HG02885 (cell line): ENCODE measurements around the gene GDAP1L1.

ENCODE experiments used
- ATAC-seq: cut with Tn5 transposase; IDR thresholded peaks from one replicate; pipeline ENCODE4 v1.9.1; 2021; ENCODE audit warnings: mild to moderate bottlenecking; ENCODE audit not compliant: unreplicated experiment, poor library complexity

The GDAP1L1 gene

GRCh38 chr20:44247131-44247571 lies at the start of gene GDAP1L1:
Gene GDAP1L1, plus strand, starts transcription at chr20:44247308. Its CDS starts 27 bp downstream, at chr20:44247335.
- ATAC-seq: no peak

- no peak for ATAC-seq
Measured at GRCh38 chr20:44198872-44199271, 48.2 kb upstream of the GDAP1L1 start.

- no peak for ATAC-seq
Measured at GRCh38 chr20:44199877-44200276, 47.2 kb upstream of the GDAP1L1 start.

DNA sequence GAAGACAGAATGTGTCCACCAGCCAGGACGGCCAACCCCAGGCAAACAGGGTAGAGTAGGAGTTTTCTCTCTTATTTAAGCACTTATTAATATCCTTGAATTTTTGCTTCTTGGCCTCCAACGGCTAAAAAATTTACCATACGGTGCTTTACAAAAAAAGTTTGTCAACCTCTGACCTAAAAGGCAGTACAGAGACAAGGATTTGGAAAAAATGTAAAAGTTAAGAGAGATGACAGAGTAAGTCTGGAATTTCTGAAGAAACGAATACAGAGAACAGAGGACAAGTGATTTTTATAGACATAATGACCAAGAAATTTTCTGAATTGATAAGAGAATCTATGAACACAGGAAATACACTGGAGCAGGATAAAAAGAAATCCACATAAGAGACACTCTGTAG lies 46.7 kb upstream of the GDAP1L1 start:
- no peak for ATAC-seq

DNA sequence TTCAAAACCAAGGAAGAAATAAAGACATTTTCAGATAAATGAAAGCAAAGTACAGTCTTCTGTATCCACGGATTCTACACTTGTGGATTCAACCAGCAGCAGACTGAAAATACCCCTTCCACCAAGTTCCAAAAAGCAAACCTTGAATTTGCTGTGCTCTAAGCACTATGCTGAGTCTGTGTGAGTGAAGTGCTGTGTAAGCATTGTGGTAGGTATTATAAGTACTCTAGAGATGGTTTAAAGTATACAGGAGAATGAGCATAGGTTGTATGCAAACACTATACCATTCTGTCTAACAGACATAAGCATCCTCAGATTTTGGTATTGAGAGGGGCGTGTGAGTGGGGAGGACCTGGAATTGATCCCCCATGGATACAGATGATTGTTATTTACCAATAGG lies 46.1 kb upstream of the GDAP1L1 start:
- no peak for ATAC-seq

DNA sequence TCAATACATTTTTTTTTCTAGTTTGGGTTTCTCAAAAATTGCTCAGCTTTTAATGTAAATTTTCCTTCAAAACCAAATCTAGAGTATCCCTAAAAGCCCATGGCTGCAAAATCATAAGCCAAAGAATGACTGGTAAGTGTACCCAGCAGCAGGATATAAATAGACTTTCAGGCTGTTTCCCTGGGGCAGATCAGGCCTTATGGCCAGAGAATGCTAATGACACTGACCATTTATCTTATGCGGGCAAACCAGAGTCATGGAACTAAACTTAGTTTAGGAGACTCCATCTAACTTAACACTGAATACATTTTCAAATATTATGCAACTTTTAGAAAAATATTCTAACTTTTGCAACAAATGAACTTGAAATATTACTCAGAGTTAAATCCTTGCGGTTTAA lies 43.9 kb upstream of the GDAP1L1 start:
- no peak for ATAC-seq

- ATAC-seq: no peak
Measured at GRCh38 chr20:44204156-44204831, 42.8 kb upstream of the GDAP1L1 start.

DNA sequence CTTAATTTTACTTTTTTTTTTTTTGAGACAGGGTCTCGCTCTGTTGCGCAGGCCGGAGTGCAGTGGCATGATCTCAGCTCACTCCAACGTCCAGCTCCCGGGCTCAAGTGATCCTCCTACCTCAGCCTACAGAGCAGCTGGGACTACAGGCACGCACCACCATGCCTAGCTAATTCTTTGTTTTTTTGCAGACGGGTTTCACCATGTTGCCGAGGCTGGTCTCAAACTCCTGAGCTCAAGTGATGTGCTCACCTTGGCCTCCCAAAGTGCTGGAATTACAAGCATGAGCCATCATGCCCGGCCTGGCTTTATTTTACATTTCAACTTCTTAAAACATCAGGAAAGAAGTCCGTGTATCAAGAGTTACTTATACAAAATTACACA lies 42.3 kb upstream of the GDAP1L1 start:
- no peak for ATAC-seq

- no peak for ATAC-seq
Measured at GRCh38 chr20:44206132-44206531, 41.0 kb upstream of the GDAP1L1 start.

DNA sequence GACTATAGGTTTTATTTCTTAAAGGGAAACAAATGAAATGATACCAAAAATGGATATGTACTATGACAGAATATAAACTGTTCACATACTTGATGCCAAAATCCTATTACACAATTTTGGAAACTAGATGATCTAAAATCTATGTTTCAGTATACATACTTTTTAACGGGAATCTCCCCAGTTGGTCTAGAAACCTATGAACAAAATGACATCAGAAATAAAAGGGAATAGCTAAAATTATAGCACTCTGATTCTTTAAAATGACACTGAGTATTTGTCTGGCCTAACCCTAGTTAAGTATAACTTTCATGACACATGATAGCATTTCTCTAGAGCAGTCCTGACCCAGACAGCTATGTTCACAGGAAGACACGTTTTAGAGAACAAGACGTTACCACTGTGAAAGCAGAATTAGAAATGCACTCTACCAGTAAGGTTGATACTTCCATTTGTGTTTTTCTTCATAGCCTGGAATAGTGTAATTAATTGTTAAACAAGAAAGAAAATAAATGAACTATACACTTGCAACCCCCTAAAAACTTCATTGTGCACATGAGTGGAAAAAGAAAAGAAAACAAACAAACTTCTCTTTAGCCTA lies 39.9 kb upstream of the GDAP1L1 start:
- ATAC-seq: no peak

DNA sequence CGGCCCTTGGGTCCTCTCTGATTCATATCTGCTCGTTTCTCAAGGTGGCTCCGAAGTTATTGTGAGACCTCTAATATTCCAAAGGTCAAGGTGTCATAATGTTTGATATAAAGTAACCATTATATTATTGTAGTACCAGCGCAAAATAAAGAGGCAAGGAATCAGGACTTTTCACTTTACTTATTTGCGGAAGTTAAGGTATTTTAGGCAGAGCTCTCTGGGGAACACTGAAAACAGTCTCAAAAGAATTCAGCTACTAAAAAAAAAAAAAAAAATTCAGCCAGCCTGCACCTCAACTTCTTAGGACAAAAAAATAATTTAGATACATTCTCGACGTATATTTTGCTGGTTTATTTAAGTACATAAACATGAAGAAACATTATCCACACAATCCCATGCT lies 38.9 kb upstream of the GDAP1L1 start:
- ATAC-seq: no peak

- ATAC-seq: no peak
Measured at GRCh38 chr20:44208770-44209169, 38.3 kb upstream of the GDAP1L1 start.

DNA sequence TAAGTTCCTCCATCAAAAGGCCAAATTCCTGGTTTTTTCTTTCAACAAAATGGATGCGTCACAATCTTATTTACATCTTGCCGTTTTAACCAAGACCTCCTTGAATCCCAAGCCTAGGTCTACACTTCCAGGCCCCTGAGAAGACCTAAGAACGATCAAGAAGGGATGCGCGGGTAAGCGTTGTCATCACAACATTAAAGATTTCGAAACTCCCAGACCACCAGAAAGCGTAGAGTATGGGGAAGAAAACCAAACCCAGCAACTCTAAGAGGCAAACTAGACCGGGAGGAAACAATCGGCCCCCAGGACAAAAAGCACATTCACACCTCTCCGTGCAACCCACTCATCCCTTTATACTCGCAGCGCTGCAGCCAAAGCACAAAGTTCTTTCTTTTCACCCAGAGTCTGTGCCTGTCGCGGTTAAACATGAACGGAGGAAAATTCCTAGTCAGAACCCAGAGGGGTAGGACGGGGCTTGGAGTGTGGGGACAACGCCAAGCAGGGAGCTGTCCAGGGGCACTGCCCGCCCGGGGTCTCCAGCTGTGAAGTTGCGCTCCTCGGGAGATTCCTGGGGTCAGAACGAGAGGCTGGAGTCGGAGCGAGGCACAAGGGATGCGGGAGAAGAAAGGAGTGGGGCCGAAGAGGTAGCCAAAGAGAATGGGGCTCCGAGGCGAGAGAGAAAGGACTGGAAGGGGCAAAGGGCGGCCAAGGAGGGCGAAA lies 37.3 kb upstream of the GDAP1L1 start:
- ATAC-seq: no peak

DNA sequence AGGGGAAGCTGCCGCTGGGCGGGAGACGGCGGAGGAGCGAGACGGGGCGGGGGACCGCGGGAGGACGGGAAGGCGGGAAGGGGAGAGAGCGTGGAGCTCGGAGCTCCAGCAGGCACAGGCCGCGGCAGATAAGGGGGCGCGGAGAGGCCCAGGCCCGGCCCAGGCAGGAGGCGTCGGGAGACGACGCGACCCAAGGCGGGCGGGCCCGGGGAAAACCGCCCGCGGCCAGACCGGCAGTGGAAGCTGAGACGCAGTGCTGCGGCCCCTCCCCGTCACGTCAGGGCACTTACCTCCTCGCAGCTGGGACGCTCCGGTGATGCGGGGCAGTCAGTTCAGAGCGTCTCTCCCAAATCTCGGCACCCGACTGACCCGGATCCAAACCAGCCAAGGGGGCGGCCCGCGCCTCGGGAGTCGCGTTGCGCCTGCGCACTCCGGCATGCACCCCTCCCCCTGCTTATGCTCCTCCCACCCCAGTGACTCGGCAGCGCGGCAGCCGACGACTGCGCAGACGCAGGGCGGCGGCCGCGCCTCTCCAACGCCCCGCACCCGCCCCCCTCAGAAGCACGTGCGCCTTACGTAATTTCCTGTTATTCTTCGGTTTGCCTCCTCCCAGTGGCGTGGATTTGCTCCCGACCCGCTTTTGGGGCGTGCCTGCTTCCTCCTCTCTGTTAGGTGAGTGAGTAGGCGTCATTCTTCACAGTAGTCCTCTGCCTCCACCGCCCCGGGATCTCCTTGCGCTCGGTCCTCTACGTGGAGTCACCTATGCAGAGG lies 36.5 kb upstream of the GDAP1L1 start, which contains the start of gene OSER1:
OSER1 (minus strand) TSS at position 366 of the 771 bp plus-strand sequence. CDS start 3,814 bp downstream, outside the sequence.
- ATAC-seq: peak; percentile 85

- no peak for ATAC-seq
Measured at GRCh38 chr20:44211177-44212039, 35.7 kb upstream of the GDAP1L1 start.

- no peak for ATAC-seq
Measured at GRCh38 chr20:44212792-44213191, 34.3 kb upstream of the GDAP1L1 start.

GRCh38 chr20:44215125-44215524 lies 32.0 kb upstream of the GDAP1L1 start:
- ATAC-seq: no peak

DNA sequence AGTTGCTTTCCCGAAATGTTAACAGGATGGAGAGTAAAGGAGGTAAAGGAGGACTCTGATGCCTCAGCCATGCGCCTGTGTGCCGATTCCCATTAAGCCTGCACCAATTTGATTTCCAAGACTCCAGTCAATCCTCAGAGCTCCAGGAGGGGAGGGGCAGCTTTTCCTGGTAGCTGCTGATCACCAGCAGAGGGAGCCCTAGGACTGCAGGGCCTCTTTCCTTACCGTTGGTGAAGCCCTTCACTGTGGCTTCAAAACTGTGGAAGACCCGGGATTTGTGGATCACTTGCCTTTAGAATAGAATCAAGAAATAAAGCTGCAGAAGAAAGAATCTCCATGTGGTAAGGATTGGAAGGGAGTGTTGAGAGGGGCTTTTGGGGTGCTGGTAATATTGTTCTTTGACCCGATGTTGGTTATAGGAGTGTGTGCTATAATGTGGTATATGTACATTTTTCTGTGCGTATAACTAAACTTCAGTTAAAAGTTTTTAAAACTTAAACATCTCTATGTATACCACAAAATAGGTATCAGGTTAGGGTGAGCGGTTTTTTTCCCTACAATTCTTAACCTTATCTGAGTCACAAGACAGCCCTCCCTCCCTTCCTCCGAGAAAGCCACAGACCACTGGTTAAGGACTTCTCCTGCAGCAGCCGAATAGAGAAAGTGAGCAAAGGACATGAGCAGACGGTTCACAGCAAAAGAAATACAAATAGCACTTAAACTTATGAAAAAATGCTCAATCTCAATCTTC lies 29.6 kb upstream of the GDAP1L1 start:
- ATAC-seq: no peak

DNA sequence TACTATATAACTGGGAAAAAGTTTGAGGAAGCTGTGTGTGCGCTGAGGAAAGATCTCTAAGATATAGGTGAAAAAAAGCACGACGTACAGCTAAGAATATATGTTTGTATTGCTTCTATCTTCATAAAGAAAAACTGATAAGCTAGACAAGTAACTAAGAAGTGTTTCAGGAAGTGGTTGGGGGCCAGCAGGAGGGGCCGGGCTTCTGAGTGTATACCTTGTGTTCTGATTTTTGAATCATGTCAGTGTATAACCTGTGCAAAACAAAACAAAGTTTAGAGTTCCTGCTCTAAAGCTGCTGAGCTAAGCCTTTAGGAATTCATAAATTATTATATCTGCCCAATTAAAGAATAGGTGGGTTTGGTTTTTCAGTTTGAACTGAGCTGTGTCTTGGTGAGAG lies 28.7 kb upstream of the GDAP1L1 start:
- ATAC-seq: no peak
